Measurements from ENCODE around the gene NFIC.
"Not testable (repeated sequence)": the region's sequence is repeated elsewhere in the genome, so short reads cannot be mapped to it uniquely, and the experiment has no call there.

The NFIC gene

DNA sequence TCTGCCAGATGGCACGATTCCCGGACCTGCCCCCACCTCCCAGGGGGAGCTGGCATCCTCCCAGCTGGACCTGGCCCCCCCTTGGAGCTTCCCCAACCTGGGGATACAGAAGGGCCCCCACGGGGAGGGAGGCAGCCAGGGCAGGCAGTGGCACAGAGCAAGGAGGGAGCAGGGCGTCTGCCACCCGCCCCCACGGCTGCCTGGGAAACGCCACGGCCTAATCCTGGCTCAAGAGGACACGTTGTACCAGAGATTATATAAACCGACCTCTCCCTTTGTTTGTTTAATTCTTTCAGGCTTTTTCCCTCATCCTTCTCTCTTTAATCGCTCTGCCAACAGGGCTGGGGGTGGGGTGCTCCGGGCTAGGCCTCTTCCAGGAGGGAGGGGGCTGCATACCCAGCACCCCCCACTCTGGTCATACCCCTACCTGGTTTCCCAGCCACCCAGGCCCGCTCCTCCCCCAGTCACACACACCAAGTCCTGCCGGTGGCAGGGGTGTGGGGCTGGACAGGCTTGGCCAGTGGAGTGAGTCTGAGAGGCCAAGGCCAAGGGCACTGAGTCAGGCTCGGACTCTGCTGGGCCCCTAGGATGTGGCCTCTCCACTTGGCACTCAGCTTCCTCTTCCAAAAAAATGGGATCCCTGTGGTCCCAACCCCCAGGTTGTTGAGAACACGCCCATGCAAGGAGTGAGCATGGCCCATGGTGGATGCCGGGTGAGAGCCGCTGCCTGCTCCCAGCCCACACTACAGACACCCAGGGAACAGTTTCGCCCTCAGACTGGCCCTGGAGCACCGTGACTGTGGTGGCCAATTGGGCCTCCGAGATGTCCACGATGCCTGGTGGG lies 29.5 kb upstream of the NFIC start:
- DNase-seq (ENCODE audit: low read depth in 2 of 2): no peak

DNA sequence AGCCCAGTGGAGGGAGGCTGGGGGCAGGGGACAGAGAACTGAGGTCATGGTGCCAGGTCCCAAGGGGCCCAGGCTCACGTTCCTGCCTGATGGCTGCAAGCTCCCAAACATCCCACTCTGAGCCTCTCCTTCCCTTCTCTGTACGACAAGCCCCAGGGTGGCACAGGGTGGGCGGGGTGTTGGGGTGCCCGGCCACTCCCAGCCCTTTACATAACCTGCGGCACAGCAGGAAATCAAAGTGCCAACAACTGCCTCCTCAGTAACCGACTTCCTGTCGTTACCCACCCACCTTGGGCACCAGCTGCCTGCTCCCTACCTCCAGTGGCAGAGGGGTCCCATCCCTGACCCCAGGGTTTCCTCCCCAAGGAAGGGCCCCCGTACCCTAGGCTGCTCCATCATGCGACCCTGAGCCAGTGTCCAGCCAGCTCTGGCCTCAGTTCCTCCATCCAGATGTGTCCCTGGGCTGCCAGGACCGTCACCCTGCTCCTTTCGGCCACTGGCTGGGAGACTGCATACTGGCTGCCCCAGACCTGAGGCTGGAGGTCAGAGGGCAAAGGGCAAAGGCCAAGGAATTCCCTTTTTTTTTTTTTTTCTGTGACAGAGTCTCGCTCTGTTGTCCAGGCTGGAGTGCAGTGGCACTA lies 27.7 kb upstream of the NFIC start:
- DNase-seq (ENCODE audit: low read depth in 2 of 2): no peak

GRCh38 chr19:3340340-3340739 lies 26.0 kb upstream of the NFIC start:
- DNase-seq (ENCODE audit: low read depth in 2 of 2): no peak

DNA sequence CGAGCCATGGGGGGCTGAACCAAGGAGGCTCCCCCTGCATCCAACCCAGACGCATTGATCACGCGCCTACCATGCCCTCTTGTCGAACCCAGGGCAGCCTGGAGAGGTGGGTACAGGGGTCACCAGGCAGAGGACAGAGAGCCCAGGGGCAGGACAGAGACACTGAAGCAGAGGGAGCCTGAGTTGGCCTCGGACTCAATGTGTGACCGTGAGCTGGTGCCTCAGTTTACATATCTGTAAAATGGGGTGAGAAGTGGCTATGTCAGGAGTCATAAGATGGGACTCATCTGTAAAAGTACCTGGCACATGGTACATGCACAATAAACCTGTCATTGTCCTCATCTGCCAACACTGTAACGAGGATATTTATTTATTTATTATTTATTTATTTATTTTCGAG lies 24.1 kb upstream of the NFIC start:
- no peak for DNase-seq (ENCODE audit: low read depth in 2 of 2)

GRCh38 chr19:3342962-3343361 lies 23.4 kb upstream of the NFIC start:
- not testable (repeated sequence) for DNase-seq (ENCODE audit: low read depth in 2 of 2)

DNA sequence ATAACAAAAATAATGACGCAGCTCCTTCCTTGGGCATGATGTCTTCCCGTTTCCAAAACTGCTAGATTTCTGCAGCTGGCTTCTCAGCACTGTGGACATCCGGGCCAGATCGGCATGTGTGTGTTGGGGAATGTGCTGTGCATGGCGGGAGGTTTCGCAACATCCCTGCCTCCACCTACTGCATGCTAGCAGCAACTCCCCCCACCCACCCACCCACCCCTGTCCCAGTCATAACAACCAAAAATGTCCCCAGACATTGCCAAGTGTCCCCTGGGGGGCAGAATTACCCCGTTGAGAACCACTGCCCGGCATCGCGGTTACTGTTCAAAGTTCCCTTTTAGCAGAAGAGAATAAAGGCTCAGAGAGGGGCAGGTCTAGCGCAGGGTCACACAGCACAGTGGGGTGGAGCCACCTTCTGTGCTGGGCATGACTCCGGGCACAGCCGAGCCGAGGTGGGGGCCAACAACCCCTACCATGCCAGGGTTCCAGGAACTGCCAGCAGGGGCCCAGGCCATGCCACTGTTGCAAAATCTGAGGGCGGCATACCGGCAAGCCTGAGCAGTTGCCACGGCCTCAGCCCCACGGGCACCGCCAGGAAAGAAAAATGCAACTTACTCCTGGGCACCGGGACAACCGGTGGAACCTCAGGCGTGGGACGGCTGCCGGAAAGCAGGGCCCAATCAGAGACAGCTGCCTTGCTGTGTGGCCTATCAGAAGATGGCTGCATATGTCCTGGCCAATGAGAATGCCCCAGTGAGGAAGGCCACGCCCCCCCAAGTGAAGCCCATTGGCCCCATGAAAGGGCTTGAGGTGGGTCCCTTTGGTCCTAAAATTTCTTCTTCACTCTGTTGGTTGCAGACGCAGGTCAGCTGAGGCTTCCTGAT lies 22.5 kb upstream of the NFIC start:
- no peak for DNase-seq (ENCODE audit: low read depth in 2 of 2)

DNA sequence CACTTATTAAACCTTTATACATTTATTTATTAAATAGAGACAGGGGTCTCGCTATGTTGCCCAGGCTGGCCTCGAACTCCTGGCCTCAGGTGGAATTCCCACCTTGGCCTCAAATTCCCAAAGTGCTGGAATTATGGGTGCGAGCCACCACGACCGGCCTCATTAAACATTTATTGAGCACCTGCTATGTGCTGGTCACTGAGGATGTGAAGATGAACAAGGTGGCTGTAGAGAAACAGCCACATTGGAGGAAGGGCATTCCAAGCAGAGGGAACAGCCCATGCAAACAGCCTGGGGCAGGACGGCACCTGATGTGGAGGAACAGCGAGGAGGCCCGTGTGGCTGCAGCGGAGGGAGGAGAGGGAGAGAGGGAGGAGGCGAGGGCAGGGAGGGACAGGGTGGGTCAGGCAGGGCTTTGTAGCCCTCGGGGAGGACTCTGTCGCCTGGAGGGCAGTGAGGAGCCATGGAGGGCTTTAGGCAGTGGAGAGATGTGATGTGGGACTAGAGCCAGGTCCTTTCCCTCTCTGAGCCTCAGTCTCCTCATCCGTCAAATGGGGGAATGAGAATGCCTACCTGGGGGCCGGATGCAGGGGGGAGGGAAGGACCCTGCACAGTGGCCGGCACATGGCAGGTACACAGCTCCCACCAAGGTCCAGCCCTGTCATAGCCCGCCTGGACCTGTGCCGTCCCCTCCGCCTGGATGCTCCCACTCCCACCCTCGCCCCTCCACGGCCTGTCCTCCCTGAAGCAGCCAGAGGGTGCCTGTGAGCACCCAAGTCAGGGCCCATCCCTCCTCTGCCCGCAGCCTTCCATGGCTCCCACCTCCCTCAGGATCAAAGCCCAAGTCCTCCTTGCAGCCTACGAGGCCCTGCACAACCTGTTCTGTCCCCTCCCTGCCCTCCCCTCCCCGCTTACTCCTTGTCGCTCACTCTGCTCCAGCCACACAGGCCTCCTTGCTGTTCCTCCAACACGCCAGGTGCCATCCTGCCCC lies 21.5 kb upstream of the NFIC start:
- DNase-seq (ENCODE audit: low read depth in 2 of 2): no peak

- no peak for DNase-seq (ENCODE audit: low read depth in 2 of 2)
These were observed 20.4 kb upstream of the NFIC start for GRCh38 chr19:3345850-3346460.

DNA sequence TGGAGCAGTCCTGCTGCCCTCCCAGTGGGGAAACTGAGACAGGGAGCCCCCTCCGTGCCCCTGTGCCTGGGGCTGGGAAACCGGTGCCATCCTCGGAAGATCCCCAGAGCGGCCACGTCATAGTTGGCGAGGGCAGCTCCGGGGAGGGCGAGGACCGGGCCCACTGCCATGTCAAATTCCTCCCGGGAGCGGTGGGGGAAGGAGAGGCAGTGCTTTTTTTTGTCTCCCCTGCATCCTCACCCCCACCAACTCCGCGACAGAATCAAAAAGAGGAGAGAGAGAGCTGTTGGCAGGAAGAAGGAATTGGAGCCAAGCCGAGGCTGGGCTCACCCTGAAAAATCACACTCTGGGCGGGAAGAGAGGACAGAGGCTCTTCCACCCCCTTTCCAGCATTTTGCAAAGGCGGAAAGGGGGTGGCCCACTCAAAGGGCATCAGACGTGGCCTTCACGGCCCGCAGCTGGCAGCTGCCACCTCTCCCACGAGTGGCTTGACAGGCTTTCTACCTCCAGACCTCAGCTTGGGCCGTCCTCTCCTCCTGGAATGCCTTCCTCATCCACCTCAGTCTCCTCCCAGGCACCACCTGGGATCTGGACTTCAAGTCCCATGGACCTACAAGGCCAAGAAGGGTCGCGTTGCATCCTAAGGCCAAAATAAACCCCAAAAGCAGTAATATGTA lies 19.6 kb upstream of the NFIC start:
- no peak for DNase-seq (ENCODE audit: low read depth in 2 of 2)

DNA sequence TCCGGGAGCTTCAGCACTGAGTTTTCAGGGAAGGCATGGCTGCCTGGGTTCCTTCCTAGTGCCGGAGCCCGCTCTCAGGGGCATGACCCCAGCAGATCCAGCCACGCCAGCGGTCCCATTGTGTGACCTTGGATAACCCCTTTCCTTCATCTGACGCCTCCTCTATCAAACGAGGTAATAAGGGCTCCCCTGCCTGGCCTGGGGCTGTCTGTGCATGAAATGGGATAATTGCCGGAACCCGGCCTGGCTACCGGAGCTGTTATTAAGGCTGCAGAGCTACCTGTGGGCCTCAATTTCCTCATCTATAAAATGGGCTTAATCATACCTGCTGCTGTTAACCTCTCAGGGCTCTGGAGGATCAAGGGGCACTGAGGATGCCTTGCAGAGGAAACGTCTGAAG lies 18.3 kb upstream of the NFIC start:
- DNase-seq (ENCODE audit: low read depth in 2 of 2): no peak

DNA sequence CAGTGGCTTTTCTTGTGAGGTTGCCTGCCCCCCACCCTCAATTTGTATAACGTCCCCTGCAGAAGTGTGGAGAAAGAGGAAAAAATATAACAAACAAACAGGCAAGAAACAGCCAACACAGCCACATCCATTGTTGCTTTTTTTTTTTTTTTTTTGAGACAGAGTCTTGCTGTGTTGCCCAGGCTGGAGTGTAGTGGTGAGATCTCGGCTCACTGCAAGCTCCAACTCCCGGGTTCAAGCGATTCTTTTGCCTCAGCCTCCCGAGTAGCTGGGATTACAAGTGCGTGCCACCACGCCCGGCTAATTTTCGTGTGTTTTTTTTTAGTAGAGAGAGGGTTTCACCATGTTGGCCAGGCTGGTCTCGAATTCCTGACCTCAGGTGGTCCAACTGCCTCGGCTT lies 17.9 kb upstream of the NFIC start:
- not testable (repeated sequence) for DNase-seq (ENCODE audit: low read depth in 2 of 2)

DNA sequence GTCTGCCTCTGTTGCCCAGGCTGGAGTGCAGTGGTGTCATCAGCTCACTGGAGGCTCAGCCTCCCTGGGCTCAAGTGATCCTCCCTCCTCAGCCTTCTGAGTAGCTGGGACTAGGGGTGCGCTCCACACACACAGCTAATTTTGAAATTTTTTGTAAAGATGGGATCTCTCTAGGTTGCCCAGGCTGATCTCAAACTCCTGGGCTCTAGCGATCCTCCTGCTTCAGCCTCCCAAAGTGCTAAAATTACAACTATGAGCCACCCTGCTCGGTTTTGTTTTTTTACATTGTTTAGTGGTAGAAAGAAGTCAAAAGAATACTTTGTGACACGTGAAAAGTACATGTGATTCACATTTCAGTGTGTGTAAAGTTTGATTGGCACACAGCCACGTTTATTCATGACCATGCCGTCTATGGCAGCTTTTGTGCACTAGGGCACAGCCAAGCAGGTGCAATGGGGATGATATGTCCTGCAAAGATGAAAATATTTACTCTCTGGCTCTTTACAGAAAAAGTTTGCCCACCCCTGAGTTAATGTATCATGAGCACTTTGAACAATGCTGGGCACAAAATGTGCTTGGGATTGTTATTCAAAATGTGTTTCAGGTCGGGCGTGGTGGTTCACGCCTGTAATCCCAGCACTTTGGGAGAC lies 16.2 kb upstream of the NFIC start:
- no peak for DNase-seq (ENCODE audit: low read depth in 2 of 2)

DNA sequence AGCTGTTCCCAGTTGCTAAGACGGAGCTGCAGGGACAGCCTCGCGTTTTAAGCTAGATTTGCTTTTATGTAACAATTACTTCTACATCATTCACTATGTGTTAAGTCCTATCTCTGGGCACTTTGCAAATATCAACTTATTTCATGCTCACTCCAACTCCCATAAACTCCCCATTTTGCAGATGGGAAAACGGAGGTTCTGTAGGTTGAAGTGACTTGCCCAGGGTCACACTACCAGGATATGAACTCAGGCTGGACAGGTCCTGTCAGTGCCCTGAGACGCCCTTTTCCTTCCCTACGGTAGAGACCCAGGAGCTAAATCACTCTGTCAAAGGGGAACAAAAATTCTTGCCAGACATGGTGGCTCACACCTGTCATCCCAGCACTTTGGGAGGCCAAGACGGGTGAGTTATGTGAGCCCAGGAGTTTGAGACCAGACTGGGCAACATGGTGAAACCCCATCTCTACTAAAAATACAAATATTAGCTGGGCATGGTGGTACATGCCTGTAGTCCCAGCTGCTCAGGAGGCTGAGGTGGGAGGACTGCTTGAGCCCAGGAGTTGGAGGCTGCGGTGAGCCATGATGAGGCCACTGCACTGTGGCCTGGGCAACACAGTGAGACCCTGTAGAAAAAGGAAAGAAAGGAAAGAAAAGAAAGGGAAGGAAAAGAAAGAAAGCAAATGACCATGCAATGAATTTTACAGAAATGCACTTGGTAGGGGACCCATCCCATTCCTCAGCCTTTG lies 14.5 kb upstream of the NFIC start:
- DNase-seq (ENCODE audit: low read depth in 2 of 2): no peak

GRCh38 chr19:3353493-3353892 lies 12.9 kb upstream of the NFIC start:
- no peak for DNase-seq (ENCODE audit: low read depth in 2 of 2)

DNA sequence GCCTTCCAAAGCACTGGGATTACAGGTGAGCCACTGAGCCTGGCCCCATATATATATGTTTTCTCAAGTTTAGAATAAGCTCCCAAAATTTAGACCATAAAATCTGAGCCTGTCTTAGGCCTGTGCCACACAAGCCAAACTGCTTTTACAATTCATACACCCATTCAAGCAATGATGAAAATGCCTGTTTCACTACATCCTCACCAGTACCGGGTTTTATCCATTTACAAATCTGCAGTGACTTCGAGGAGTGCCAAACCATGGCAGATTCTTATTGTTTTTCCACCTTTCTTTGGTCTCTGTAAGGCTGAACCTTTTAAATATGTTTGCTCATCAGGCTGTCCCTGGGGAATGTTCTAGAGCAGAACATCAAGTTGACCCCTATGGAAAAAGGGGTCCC lies 9.6 kb upstream of the NFIC start:
- DNase-seq (ENCODE audit: low read depth in 2 of 2): no peak

- no peak for DNase-seq (ENCODE audit: low read depth in 2 of 2)
These were observed 9.0 kb upstream of the NFIC start for GRCh38 chr19:3357271-3357991.

- no peak for DNase-seq (ENCODE audit: low read depth in 2 of 2)
These were observed 8.2 kb upstream of the NFIC start for GRCh38 chr19:3357992-3358688.

DNA sequence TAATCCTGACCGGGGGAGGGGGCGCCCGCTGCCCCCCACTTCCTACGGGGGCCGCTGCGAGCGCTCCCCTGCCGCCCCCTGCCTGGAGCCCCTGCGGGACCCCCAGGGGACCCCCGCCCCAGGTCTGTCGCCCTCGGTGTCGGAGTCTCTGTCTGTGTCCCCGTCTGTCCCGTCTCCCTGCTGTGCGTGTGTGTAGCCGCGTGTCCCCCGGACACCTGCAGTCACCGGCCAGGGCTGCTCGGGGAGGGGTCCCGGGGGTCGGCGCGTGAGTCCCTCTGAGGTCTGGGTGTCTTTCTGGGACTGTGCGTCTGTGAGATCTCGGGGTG lies 7.7 kb upstream of the NFIC start:
- no peak for DNase-seq (ENCODE audit: low read depth in 2 of 2)

Data from stimulated activated CD8-positive, alpha-beta memory T cell treated with anti-CD3 and anti-CD28 coated beads, Interleukin-15, amount 100 ng/mL, for 48 hours (primary cell).